SK-N-SH (cell line): ENCODE data around the gene AGTR1. TPM values are rescaled to one million over a fixed set of nuclear protein-coding genes. Genes with fewer than 3 reads are reported as not detected.

Source experiments
- CTCF ChIA-PET: fragments of 300-600, 350-600 bp; formaldehyde crosslinking; extraction: SDS; loops from one replicate; lab custom pipeline; 2021; lab: Yijun Ruan, JAX
- POLR2A ChIA-PET: fragments of 350-600 bp; sonication (Branson Sonifier 250); formaldehyde crosslinking; extraction: SDS; loops from one replicate; lab custom pipeline; 2020; ENCODE audit warnings: antibody characterized with exemption, inconsistent platforms; lab: Yijun Ruan, JAX
- DNase-seq: peaks from one replicate; pipeline ENCODE4 v3.0.0; 2012
- H2AFZ ChIP-seq: fragments of 200-600 bp; sonication (generic); 2 replicates; pipeline ENCODE4 v1.8.1; 2016; ENCODE audit warnings: antibody characterized with exemption, mild to moderate bottlenecking, low read depth
- H3F3A ChIP-seq: fragments of 200-600 bp; sonication (generic); replicated peaks from 2 replicates; pipeline ENCODE3; 2016; ENCODE audit warnings: antibody characterized with exemption, mild to moderate bottlenecking; ENCODE audit not compliant: insufficient read depth
- H3K27ac ChIP-seq, 2 experiments: fragments of 200-500 bp in 1 of 2; fragments of 200-600 bp in 1 of 2; sonication (Bioruptor generic) in 1 of 2; sonication (generic), shearing (Covaris generic) in 1 of 2; 2 replicates each; pipeline versions ENCODE4 v1.5.1 to v1.6.1; 2014 to 2016; ENCODE audit warnings: low read depth in 2 of 2, inconsistent platforms in 1 of 2, low read length in 1 of 2, mild to moderate bottlenecking in 1 of 2, mixed read lengths in 1 of 2
- H3K27me3 ChIP-seq: fragments of 200-600 bp; sonication (generic), shearing (Covaris generic); 2 replicates; pipeline ENCODE4 v1.6.1; 2016; ENCODE audit warnings: mixed run types; ENCODE audit not compliant: insufficient read depth
- H3K36me3 ChIP-seq, 2 experiments: fragments of 200-500 bp in 1 of 2; fragments of 200-600 bp in 1 of 2; sonication (Bioruptor generic) in 1 of 2; sonication (generic) in 1 of 2; replicated peaks in 1 of 2; 2 replicates each; pipeline versions ENCODE3 to v1.5.1; 2014 to 2016; ENCODE audit warnings: low read length in 1 of 2, mild to moderate bottlenecking in 1 of 2; ENCODE audit not compliant: insufficient read depth in 2 of 2, control insufficient read depth in 1 of 2
- H3K4me1 ChIP-seq, 2 experiments: fragments of 200-500 bp in 1 of 2; fragments of 200-600 bp in 1 of 2; sonication (Bioruptor generic) in 1 of 2; sonication (generic), shearing (Covaris generic) in 1 of 2; 2 replicates each; pipeline versions ENCODE4 v1.5.1 to v1.6.1; 2014 to 2016; ENCODE audit warnings: low read depth in 1 of 2, low read length in 1 of 2, mixed run types in 1 of 2; ENCODE audit not compliant: insufficient read depth in 2 of 2, control insufficient read depth in 1 of 2
- H3K4me2 ChIP-seq: fragments of 200-600 bp; sonication (generic), shearing (Covaris generic); 2 replicates; pipeline ENCODE4 v1.6.1; 2017; ENCODE audit warnings: mixed run types
- H3K4me3 ChIP-seq, 2 experiments: fragments of 200-500 bp in 1 of 2; fragments of 200-600 bp in 1 of 2; sonication (Bioruptor generic) in 1 of 2; sonication (generic), shearing (Covaris generic) in 1 of 2; 2 replicates each; pipeline versions ENCODE4 v1.5.1 to v1.8.1; 2014 to 2016; ENCODE audit warnings: low read depth in 2 of 2, inconsistent platforms in 1 of 2, low read length in 1 of 2, mild to moderate bottlenecking in 1 of 2, mixed read lengths in 1 of 2, moderate library complexity in 1 of 2
- H3K79me2 ChIP-seq: fragments of 200-600 bp; sonication (generic); 2 replicates; pipeline ENCODE4 v1.8.1; 2017; ENCODE audit warnings: mild to moderate bottlenecking; ENCODE audit not compliant: insufficient read depth
- H3K9ac ChIP-seq: fragments of 200-600 bp; sonication (generic); 2 replicates; pipeline ENCODE4 v1.6.1; 2017; ENCODE audit warnings: mixed run types
- H3K9me2 ChIP-seq: fragments of 200-600 bp; sonication (generic); 2 replicates; pipeline ENCODE4 v1.6.1; 2017; ENCODE audit warnings: mixed run types
- H3K9me3 ChIP-seq: fragments of 200-600 bp; sonication (generic); 2 replicates; pipeline ENCODE4 v1.6.1; 2017; ENCODE audit warnings: mixed run types, mild to moderate bottlenecking, moderate library complexity
- H4K20me1 ChIP-seq: fragments of 200-600 bp; sonication (generic); 2 replicates; pipeline ENCODE4 v1.6.1; 2017; ENCODE audit warnings: mild to moderate bottlenecking, mixed run types; ENCODE audit not compliant: insufficient read depth
- CHD2 ChIP-seq: fragments of 150-350 bp; IDR thresholded peaks from 2 replicates; pipeline ENCODE4 v1.6.1; 2018; ENCODE audit warnings: low read length; ENCODE audit not compliant: partially characterized antibody
- MXI1 ChIP-seq: IDR thresholded peaks from 2 replicates; pipeline ENCODE4 v1.6.1; 2012; ENCODE audit warnings: mild to moderate bottlenecking, low read depth, low read length, improper control_type of control experiment
- NFIC ChIP-seq: IDR thresholded peaks from 2 replicates; pipeline ENCODE4 v1.4.0; 2012; ENCODE audit warnings: borderline replicate concordance
- NRF1 ChIP-seq: IDR thresholded peaks from 2 replicates; pipeline ENCODE4 v1.6.1; 2012; ENCODE audit warnings: low read depth, mild to moderate bottlenecking, low read length
- PBX3 ChIP-seq: IDR thresholded peaks from 2 replicates; pipeline ENCODE4; 2012
- RAD21 ChIP-seq: IDR thresholded peaks from 2 replicates; pipeline ENCODE4 v1.6.1; 2012; ENCODE audit warnings: mild to moderate bottlenecking, low read length
- RFX5 ChIP-seq: IDR thresholded peaks from 2 replicates; pipeline ENCODE4 v1.6.1; 2012; ENCODE audit warnings: mild to moderate bottlenecking, improper control_type of control experiment, low read length
- RXRA ChIP-seq: IDR thresholded peaks from 2 replicates; pipeline ENCODE4 v1.4.0; 2012; ENCODE audit warnings: low read depth, mild to moderate bottlenecking, borderline replicate concordance
- SMC3 ChIP-seq: IDR thresholded peaks from 2 replicates; pipeline ENCODE4 v1.6.1; 2012; ENCODE audit warnings: low read depth, low read length, improper control_type of control experiment
- WGBS: methylation state at CpG from one replicate; pipeline ENCODE4 v1.1.6; 2017; ENCODE audit warnings: low lambda C conversion rate; 5-methylcytosine and 5-hydroxymethylcytosine counted together
- polyA plus RNA-seq, 3 experiments: library from polyadenylated mRNA; depleted of rRNA; stranded (reverse); fragments of >200 nt; gene quantifications; 2 replicates each; pipeline ENCODE4 v1.2.3, GENCODE V29; 2012
- TF ChIP-seq, protein P1 (sequence below): fragments of 200-600 bp; sonication (generic); IDR thresholded peaks from 2 replicates; pipeline ENCODE4 v1.6.1; 2017; ENCODE audit warnings: antibody characterized with exemption, mild to moderate bottlenecking, moderate library complexity
- TF ChIP-seq, protein P2 (sequence below): fragments of 150-350 bp; IDR thresholded peaks from 2 replicates; pipeline ENCODE4 v1.6.1; 2016; ENCODE audit warnings: mild to moderate bottlenecking, low read depth, low read length
- TF ChIP-seq, protein P3 (sequence below): IDR thresholded peaks from 2 replicates; pipeline ENCODE4 v1.4.0; 2012; ENCODE audit warnings: low read depth

AGTR1 gene
- polyA plus RNA-seq, 1 of the 3 experiments (the other 2 are of a cell fraction): 0.15 TPM

DNA sequence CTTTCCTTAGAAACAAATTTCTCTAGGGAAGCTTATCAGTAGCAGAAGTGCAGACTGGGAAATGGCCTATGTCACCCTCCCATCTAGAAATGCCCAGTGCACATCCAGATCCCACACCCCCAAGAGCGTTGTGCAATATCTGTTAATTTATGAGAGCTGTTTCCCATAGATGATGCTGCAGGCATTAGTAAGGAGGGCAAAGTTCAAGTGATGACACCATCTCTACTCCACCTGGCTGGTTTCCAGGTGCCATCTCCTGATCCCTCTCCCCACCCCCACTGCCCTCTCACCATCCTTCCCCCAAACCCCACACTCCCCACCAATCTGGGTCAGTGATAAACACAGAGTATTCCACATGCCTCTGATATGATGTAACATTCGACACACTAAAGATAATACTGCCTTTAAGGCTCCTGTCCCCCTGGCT is 39.4 kb downstream of the AGTR1 start (continued):
- TF ChIP-seq, protein P1, sequence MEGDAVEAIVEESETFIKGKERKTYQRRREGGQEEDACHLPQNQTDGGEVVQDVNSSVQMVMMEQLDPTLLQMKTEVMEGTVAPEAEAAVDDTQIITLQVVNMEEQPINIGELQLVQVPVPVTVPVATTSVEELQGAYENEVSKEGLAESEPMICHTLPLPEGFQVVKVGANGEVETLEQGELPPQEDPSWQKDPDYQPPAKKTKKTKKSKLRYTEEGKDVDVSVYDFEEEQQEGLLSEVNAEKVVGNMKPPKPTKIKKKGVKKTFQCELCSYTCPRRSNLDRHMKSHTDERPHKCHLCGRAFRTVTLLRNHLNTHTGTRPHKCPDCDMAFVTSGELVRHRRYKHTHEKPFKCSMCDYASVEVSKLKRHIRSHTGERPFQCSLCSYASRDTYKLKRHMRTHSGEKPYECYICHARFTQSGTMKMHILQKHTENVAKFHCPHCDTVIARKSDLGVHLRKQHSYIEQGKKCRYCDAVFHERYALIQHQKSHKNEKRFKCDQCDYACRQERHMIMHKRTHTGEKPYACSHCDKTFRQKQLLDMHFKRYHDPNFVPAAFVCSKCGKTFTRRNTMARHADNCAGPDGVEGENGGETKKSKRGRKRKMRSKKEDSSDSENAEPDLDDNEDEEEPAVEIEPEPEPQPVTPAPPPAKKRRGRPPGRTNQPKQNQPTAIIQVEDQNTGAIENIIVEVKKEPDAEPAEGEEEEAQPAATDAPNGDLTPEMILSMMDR: no peak

- Histone ChIP-seq H4K20me1 (no peaks in the 10 kb centered on the region), H2AFZ (no peak overlapping the region), H3K4me3 (no peak overlapping the region), H3K4me1 (peaks cover 0 to 5% of the 10 kb centered on the region in 2 experiments; a peak in 1 of 4 replicates), H3K9ac (no peak overlapping the region), H3F3A (no peaks in the 10 kb centered on the region), H3K27ac (no peak overlapping the region), H3K79me2 (no peaks in the 10 kb centered on the region), H3K27me3 (no peaks in the 10 kb centered on the region), H3K4me2 (no peak overlapping the region), H3K36me3 (no peaks in the 10 kb centered on the region), H3K9me3 (no peaks in the 10 kb centered on the region), H3K9me2 (no peaks in the 10 kb centered on the region)
- CTCF ChIA-PET: interaction anchor here (0.6 to 1.5 kb wide), 3 partner anchors 10 to 207 kb away, joined by 3 to 4 read pairs (median 3); no protein-coding TSS in a partner anchor
- WGBS: 13% methylated on average over 1 of the region's 1 CpG
- no peak for DNase-seq
- TF ChIP-seq CHD2: no peak
- TF ChIP-seq NRF1: no peak
- TF ChIP-seq NFIC: no peak
- TF ChIP-seq, protein P2, sequence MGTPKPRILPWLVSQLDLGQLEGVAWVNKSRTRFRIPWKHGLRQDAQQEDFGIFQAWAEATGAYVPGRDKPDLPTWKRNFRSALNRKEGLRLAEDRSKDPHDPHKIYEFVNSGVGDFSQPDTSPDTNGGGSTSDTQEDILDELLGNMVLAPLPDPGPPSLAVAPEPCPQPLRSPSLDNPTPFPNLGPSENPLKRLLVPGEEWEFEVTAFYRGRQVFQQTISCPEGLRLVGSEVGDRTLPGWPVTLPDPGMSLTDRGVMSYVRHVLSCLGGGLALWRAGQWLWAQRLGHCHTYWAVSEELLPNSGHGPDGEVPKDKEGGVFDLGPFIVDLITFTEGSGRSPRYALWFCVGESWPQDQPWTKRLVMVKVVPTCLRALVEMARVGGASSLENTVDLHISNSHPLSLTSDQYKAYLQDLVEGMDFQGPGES: no peak
- TF ChIP-seq RFX5: no peak
- no peak for TF ChIP-seq PBX3
- TF ChIP-seq, protein P3, sequence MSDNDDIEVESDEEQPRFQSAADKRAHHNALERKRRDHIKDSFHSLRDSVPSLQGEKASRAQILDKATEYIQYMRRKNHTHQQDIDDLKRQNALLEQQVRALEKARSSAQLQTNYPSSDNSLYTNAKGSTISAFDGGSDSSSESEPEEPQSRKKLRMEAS: no peak
- TF ChIP-seq MXI1: no peak
- TF ChIP-seq RAD21: no peak
- no peak for TF ChIP-seq SMC3
- TF ChIP-seq RXRA: no peak
- TF ChIP-seq, all 33 proteins: peak for 0
- POLR2A ChIA-PET: no interaction called here
These were observed 42.0 kb downstream of the AGTR1 start for GRCh38 chr3:148739720-148740119.
